Measurements from ENCODE around the gene CDHR4.

Gene CDHR4

DNA sequence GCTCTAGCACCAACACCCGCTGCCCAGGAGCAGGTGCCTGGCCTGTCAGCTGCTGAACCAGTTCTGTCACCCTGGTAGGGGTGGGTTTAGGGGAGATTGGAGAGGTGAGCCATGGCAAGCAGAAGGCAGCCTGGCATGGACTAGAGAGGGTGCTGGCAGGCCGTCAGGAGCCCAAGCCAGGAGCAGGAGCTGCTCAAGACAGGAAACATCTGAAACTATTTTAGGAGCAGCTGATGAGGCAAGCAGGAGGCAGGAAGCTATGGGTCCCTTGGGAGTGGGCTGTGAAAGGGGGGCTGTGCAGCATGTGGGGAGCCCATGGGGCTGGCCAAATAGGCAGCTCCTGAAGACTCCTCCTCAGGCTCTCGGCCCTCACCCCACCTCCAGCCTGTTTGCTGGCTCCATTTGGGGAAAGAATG is 5.7 kb upstream of the CDHR4 start:
- H3K27me3 ChIP-seq (replicated peaks; ENCODE audit: insufficient read depth, low read length): peaks cover 6% of the 10 kb centered on the region; the same call in 1 of the 2 replicates
- no peak overlapping the region for H2AFZ ChIP-seq (ENCODE audit: low read length)
- no peak overlapping the region for H3K4me3 ChIP-seq (ENCODE audit: low read length)
- TF ChIP-seq EZH2phosphoT487 (IDR thresholded peaks at IDR 0.05; ENCODE audit: low read length) (no peak), CTCF (IDR thresholded peaks at IDR 0.05; ENCODE audit: low read length) (no peak), EZH2 (optimal IDR thresholded peaks at IDR 0.05; ENCODE audit: low read depth, low read length) (no peak)
- no peak for DNase-seq
- H3F3A ChIP-seq (ENCODE audit: insufficient read depth, low read length): no peaks in the 10 kb centered on the region
- H3K9me2 ChIP-seq (replicated peaks; ENCODE audit: insufficient read depth, low read length): no peaks in the 10 kb centered on the region
- no peaks in the 10 kb centered on the region for H4K20me1 ChIP-seq (ENCODE audit: insufficient read depth, low read length)
- no peak overlapping the region for H3K4me2 ChIP-seq (ENCODE audit: low read depth, low read length)
- no peaks in the 10 kb centered on the region for H3K36me3 ChIP-seq (replicated peaks; ENCODE audit: insufficient read depth, low read length)
- no peak overlapping the region for H3K9ac ChIP-seq (ENCODE audit: low read length)
- H3K27ac ChIP-seq (ENCODE audit: low read length): no peak overlapping the region
- no peaks in the 10 kb centered on the region for H3K9me3 ChIP-seq (replicated peaks; ENCODE audit: insufficient read depth, low read length)
- H3K79me2 ChIP-seq (ENCODE audit: low read length): no peaks in the 10 kb centered on the region
- no peaks in the 10 kb centered on the region for H3K4me1 ChIP-seq (ENCODE audit: low read length)

- TF ChIP-seq EZH2 (optimal IDR thresholded peaks at IDR 0.05; ENCODE audit: low read depth, low read length): no peak
- no peak for TF ChIP-seq CTCF (IDR thresholded peaks at IDR 0.05; ENCODE audit: low read length)
- TF ChIP-seq EZH2phosphoT487 (IDR thresholded peaks at IDR 0.05; ENCODE audit: low read length): no peak
- no peak for DNase-seq
- Histone ChIP-seq H4K20me1 (ENCODE audit: insufficient read depth, low read length) (no peaks in the 10 kb centered on the region), H3K9ac (ENCODE audit: low read length) (no peak overlapping the region), H3K36me3 (replicated peaks; ENCODE audit: insufficient read depth, low read length) (no peaks in the 10 kb centered on the region), H3K4me2 (ENCODE audit: low read depth, low read length) (peak overlapping the region; percentile 90; the same call in 1 of the 2 replicates), H3K4me1 (ENCODE audit: low read length) (no peaks in the 10 kb centered on the region), H3K9me3 (replicated peaks; ENCODE audit: insufficient read depth, low read length) (no peaks in the 10 kb centered on the region), H3K4me3 (ENCODE audit: low read length) (peak overlapping the region; percentile 74), H3K27me3 (replicated peaks; ENCODE audit: insufficient read depth, low read length) (peaks cover 6% of the 10 kb centered on the region; the same call in 1 of the 2 replicates), H3K9me2 (replicated peaks; ENCODE audit: insufficient read depth, low read length) (no peaks in the 10 kb centered on the region), H2AFZ (ENCODE audit: low read length) (no peak overlapping the region), H3K27ac (ENCODE audit: low read length) (no peak overlapping the region), H3K79me2 (ENCODE audit: low read length) (no peaks in the 10 kb centered on the region), H3F3A (ENCODE audit: insufficient read depth, low read length) (no peaks in the 10 kb centered on the region)
Observed at GRCh38 chr3:49804141-49805041, 4.7 kb upstream of the CDHR4 start.

GRCh38 chr3:49803465-49804140 is 3.9 kb upstream of the CDHR4 start:
- no peaks in the 10 kb centered on the region for H3K9me2 ChIP-seq (replicated peaks; ENCODE audit: insufficient read depth, low read length)
- peak overlapping the region; percentile 98 for H2AFZ ChIP-seq (ENCODE audit: low read length)
- no peaks in the 10 kb centered on the region for H3K9me3 ChIP-seq (replicated peaks; ENCODE audit: insufficient read depth, low read length)
- no peaks in the 10 kb centered on the region for H4K20me1 ChIP-seq (ENCODE audit: insufficient read depth, low read length)
- H3K79me2 ChIP-seq (ENCODE audit: low read length): no peaks in the 10 kb centered on the region
- TF ChIP-seq CTCF (IDR thresholded peaks at IDR 0.05; ENCODE audit: low read length): peak; percentile 8; the same call in 1 of the 2 replicates
- no peak for TF ChIP-seq EZH2phosphoT487 (IDR thresholded peaks at IDR 0.05; ENCODE audit: low read length)
- H3K9ac ChIP-seq (ENCODE audit: low read length): peak overlapping the region; percentile 42; the same call in 1 of the 2 replicates
- peaks cover 6% of the 10 kb centered on the region; the same call in 1 of the 2 replicates for H3K27me3 ChIP-seq (replicated peaks; ENCODE audit: insufficient read depth, low read length)
- H3K36me3 ChIP-seq (replicated peaks; ENCODE audit: insufficient read depth, low read length): no peaks in the 10 kb centered on the region
- H3K4me2 ChIP-seq (ENCODE audit: low read depth, low read length): peak overlapping the region; percentile 90
- peak; percentile 28 for DNase-seq
- peak overlapping the region; percentile 74 for H3K4me3 ChIP-seq (ENCODE audit: low read length)
- no peaks in the 10 kb centered on the region for H3F3A ChIP-seq (ENCODE audit: insufficient read depth, low read length)
- H3K4me1 ChIP-seq (ENCODE audit: low read length): no peaks in the 10 kb centered on the region
- H3K27ac ChIP-seq (ENCODE audit: low read length): no peak overlapping the region

All from MM.1S (cell line).